ENCODE measurements around the gene RPS6KB2.

- no peak for TF ChIP-seq POLR2A (IDR thresholded peaks at IDR 0.05)
- peak in 2 of 5 experiments; percentile 16 to 22 for TF ChIP-seq CTCF (IDR thresholded peaks at IDR 0.05)
- no peak for TF ChIP-seq EP300 (IDR thresholded peaks at IDR 0.05; ENCODE audit: low read depth)
- no peak for TF ChIP-seq POLR2AphosphoS5 (IDR thresholded peaks at IDR 0.05)
Observed at GRCh38 chr11:67400942-67401494, 27.3 kb upstream of the RPS6KB2 start.
